T47D (cell line): Measurements from ENCODE around the gene EDEM1.

Experiments
- DNase-seq, 2 experiments: peaks; one replicate each; pipeline versions ENCODE4 v3.0.0 to v3.0.0-alpha.2; 2011 to 2012; ENCODE audit warnings: low read depth in 1 of 2, low spot score in 1 of 2
- JUND ChIP-seq: IDR thresholded peaks from 2 replicates; pipeline ENCODE4 v1.6.1; 2012; ENCODE audit warnings: low read depth
- in situ Hi-C: cut with HindIII; loops from 2 replicates; pipeline ENCODE4 v1.10.0; 2016; ENCODE audit warnings: low sequenced_read_pairs, low pct_unique_long_range_greater_than_20kb

Gene EDEM1

DNA sequence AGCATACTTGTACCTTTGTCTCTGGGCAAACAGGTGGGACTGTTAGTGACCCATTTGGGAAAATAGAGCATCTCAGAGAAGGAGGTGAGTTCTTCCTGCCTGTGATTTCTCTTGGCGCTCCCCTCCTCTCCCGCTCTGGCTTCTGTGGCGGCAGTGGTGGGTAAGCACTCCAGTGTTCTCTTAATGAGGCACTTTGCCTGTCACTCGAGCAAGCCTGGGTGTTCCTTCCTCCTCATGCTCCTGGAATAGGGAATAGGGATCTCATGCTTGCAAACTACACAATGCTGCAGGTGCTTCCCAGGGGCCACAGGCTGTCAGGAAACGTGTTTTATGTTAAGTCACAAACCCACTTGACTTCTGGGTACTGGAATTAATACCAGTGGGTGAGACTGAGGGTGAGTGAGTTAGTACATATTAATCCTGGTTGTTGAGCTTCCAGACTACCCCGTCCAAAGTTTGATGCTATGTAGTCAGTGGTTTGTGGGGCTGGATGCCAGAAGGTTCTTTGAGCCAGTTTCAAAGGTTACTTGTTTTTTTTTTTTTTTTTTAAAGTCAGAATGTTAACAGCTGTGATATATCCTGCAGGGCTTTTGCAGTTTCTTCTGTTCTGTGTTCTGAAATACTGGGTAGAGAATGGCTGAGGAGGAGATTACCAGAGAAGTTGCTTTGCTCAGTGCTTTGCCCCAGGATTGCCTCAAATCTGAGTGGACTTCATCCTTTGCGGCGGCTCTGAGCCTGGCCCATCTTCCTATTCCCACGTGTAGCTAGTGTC lies 30.5 kb downstream of the EDEM1 start:
- no peak for TF ChIP-seq JUND
- in situ Hi-C loops, result no loop called here
- no peak for DNase-seq

DNA sequence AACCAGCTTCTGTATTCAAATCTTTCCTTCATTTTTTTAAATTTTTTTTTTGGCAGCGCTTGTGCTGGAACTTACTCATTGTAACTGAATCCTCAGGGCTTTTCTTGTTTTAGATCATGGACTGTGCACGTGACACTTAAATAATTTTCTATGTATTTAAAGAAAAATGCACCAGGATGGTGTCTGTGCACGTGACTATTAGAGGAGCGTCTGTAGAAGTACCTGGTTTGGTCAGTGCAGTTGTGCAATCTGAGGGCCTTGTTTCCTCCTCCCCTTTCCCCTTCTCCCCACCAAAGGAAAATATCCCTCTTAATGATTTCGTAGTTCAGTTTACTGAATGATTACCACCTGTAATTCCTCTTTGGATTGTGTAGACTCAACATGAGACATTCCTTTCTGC lies 31.3 kb downstream of the EDEM1 start:
- no peak for TF ChIP-seq JUND
- no peak for DNase-seq
- in situ Hi-C loops, result no loop called here

DNA sequence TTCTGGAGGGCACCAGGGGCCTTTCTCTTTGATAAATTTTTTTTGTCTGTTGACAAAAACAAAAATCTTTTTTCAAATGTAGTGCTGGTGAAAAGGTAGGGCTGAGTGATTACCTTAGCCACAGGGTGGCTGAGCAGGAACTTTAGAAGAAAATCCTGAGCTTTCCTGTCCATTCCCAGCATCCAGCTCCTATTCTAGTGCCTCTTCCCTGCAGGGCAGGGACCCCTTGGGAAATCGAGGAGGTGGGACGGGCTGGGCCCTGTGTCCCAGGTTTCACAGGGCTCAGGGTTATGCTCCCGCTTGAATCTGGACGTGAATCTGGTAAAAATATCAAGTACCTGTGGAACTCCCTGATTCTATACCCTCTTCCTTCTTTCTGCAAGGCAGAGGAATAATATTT lies 31.7 kb downstream of the EDEM1 start:
- no peak for DNase-seq
- in situ Hi-C loops, result no loop called here
- TF ChIP-seq JUND, result no peak

DNA sequence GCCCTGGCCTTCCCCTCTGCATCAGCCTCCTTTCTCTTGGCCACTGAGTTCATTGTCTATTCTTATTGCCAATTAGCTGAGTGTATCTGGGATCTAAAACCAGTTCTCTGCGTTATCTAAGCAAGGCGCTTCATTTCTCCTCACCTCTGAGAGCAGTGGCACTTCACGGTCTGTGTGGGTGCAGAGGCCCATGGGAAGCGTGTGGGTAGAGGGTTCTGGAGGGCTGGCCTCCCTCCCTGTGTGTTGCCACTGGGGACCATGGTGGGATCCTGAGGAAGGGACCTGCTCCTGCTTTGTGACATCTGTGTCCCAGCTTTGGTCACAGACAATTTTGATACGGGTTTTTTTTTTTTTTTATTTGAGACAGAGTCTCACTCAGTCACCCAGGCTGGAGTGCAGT lies 32.7 kb downstream of the EDEM1 start:
- no peak for DNase-seq
- in situ Hi-C loops, result no loop called here
- TF ChIP-seq JUND, result no peak

DNA sequence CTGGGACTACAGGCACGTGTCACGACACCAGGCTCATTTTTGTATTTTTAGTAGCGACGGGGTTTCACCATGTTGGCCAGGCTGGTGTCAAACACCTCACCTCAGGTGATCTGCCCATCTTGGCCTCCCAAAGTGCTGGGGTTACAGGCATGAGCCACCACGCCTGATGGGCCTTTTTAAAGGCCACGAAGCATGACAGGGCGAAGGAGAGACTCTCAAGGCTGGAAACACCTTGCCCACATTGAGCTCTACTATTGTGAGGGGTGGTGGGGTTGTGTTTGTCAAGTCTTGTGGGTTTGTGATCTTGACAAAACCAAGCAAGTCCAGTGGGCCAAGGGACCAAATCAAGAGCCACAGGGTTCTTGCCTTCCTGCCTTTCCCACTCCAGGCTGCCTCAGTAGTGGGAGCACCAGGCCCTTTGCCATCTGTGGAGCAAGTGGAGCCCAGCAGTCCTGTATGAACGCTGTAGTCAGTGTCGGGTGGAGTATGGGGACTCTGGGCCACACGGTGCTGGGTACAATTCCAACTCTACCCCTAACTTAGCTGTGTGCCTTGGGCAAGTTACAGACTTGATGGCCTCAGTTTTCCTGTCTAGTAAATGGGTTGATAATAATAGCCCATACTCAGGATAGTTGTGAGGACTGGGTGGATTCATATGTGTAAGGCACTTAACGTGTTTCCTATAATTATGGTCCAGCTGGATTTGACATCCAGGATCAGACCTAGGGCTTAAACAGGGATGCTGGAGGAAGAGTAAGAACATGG lies 33.3 kb downstream of the EDEM1 start:
- DNase-seq, result no peak
- TF ChIP-seq JUND, result no peak
- in situ Hi-C loops, result no loop called here

DNA sequence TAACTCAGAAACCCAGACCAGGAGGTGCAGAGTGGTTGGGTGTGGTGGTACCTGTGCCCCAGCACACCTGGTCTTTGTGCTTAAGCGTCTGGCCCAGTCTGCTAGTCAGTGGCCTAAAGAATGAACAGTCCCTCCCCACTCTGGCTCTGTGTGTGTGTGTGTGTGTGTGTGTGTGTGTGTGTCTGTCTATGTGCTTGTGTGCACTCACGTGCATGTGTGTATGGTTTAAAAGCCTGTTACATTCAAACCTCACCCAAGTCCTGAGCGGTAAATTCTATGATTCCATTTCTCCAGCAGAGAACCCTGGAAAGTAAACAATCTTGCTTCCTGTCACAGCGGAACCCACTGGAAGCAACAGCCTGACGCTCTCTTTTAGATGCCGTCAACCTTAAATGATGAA lies 34.2 kb downstream of the EDEM1 start:
- in situ Hi-C loops, result no loop called here
- TF ChIP-seq JUND, result no peak
- no peak for DNase-seq

DNA sequence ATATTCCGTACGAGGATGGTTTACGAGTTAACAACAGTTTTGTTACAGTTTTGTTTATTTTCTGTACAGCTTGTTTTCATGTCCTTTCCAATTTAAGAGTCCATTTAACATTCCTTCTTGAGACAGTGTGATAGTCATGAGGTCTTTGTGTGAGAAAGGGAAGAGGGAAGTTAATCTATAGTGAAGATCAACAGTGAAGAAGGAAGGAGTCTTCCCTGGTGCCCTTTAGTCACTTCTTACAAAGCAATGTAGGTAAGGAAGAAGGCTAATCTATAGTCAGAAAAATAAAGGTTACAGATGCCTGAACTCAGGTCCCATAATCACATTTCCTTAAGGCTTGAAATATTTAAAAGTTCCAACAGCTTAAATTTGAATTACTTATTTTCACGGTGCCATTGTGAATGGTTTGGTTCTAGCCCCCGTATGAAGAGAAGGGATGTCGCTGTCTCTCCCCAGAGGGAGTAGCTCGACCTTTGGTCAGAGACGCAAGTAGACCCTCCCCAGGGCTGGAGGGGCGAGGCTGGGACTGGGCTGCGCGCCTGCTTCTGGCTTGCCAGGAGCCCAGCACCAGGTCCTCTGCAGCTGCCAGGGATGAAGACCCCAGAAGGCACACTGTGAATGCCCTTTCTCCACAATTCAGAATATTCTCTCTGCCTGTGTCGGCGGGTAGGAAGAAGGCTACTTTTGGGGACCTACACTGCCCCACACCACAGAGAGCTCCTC lies 34.9 kb downstream of the EDEM1 start:
- in situ Hi-C loops, result no loop called here
- DNase-seq, result no peak
- TF ChIP-seq JUND, result no peak

DNA sequence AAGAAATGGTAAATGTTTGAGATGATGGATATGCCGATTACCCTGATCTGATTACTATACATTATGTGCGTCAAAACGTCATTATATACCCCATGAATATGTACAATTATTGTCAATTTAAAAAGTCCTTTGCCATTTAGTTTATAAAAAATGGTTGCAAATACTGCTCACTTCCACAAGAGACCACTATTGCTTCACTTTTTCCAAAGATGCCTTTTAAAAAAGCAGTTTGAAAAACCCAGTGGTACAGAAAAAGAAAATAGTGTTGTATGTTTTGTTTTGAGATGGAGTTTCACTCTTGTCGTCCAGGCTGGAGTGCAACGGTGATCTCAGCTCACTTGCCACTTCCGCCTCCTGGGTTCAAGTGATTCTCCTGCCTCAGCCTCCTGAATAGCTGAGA lies 39.3 kb downstream of the EDEM1 start:
- peak; percentile 22 to 62 for DNase-seq
- no peak for TF ChIP-seq JUND
- in situ Hi-C loops, result no loop called here

DNA sequence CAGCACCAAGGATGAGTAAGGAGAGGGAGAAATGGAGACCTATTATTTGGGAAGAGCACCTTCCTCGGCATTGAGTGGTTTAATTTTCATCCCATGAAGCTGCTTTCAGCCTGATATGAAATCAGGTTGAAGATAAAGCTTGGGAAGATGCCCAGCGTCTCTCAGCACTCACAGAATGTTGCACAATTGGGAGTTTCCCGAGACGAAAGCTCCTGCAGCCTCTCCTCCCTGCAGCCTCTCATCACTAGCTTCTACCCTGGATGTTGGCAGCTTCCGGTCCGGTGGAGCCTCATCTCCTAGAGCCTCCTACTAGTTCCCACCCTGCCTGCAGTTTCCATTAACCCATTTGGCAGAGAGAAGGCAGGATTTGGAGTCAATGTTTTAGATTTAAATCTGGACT lies 40.3 kb downstream of the EDEM1 start:
- in situ Hi-C loops, result no loop called here
- TF ChIP-seq JUND, result no peak
- DNase-seq, result no peak

DNA sequence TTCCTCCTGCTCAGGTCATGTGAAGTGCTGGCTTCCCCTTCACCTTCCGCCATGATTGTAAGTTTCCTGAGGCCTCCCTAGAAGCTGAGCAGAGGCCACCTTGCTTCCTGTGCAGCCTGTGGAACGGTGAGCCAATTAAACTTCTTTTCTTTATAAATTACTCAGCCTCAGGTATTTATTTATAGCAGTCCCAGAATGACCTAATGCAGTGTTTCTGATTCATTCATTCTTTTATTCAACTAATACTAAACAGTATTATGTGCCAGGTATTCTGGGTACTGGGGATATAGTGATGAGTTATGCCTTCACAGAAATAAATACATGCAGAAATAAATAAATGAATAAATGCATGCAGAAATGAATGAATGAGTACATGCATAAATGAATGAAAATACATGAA lies 41.9 kb downstream of the EDEM1 start:
- in situ Hi-C loops, result no loop called here
- TF ChIP-seq JUND, result no peak
- no peak for DNase-seq

DNA sequence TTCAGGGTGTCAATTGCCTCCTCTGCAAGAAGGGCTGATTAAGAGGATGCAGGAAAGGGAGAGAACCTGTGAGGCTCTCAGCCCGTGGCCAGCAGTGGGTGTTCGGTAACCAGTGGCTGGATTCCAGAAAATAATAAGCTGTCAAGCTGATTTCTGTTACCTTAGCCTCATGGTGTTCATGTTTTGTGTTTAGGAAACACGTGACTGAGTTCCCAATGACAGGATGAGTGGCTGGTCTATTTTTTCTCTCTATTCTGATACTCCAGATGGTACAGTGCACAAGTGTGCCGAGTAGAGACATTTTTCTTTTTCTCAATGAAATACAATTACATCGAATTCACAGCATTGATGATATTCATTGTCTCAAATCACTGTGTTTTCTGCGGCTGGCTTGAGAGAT lies 43.6 kb downstream of the EDEM1 start:
- in situ Hi-C loops, result no loop called here
- no peak for DNase-seq

DNA sequence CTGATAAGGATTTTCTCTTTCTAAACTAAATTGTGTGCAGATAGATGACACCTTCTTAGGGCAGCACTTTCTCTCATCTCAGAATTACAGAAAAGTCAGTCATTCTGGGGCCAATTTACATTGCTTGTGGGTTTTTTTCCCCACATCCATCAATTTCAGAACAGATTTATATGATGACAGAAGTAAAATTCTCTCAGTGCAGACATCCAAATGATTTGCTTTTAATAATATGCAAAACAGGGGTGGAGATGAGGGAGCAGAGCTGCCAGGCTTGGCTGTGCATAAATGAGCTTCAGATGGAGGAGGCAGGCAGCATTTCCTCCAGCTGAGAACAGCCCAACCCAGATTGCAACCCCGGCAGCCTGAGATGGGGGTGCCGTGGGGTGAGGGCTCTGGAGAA lies 44.0 kb downstream of the EDEM1 start:
- TF ChIP-seq JUND, result no peak
- DNase-seq, result no peak
- in situ Hi-C loops, result no loop called here

More for the DNA sequence above, 43.6 kb downstream of the EDEM1 start:
- TF ChIP-seq JUND, result no peak

DNA sequence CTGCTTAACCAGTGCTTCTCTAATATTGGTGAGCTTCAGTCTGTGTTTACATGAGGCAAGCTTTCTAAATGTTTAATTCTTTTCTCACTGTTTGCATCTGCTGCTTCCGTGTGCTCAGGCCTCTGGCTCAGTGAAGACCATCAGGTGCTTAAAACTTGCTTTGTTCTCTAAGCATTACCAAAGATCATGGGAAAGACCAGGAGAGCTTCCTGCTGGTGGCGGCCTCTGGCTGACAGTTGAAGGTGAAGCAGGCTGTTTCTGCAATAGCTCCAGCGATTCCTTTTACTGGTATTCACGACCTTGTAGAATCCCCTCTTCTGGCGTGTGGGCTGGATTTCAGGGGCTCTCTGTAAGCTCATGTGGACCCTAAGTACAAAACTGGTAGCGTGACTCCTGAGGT lies 45.1 kb downstream of the EDEM1 start:
- DNase-seq, result peak in 1 of 2 experiments; percentile 34
- TF ChIP-seq JUND, result no peak
- in situ Hi-C loops, result no loop called here
